Astrocyte (in vitro differentiated cells and primary cell): ENCODE data around the gene ABCF2. TPM values are rescaled to one million over a fixed set of nuclear protein-coding genes. Genes with fewer than 3 reads are reported as not detected.
A peak's percentile ranks its signal among the peaks of the same experiment; 100 is the strongest.

Source experiments
- DNase-seq: peaks from one replicate; pipeline ENCODE4 v3.0.0-alpha.2; 2010; ENCODE audit warnings: low read depth
- FAIRE-seq: peaks from 2 replicates; lab custom pipeline; 2011; peaks lifted over from hg19 to GRCh38; lab: Jason Lieb, UNC
- H2AFZ ChIP-seq: 2 replicates; pipeline ENCODE4 v1.6.0; 2012; ENCODE audit warnings: low read depth, low read length, inconsistent platforms
- H3K27ac ChIP-seq: 2 replicates; pipeline ENCODE4 v1.5.1; 2011; ENCODE audit warnings: low read depth, low read length, inconsistent platforms
- H3K27me3 ChIP-seq: 2 replicates; pipeline ENCODE4 v1.6.0; 2011; ENCODE audit warnings: low read length, inconsistent platforms; ENCODE audit not compliant: insufficient read depth
- H3K36me3 ChIP-seq: 2 replicates; pipeline ENCODE4 v1.5.1; 2011; ENCODE audit warnings: low read length, inconsistent platforms; ENCODE audit not compliant: insufficient read depth
- H3K4me1 ChIP-seq: 2 replicates; pipeline ENCODE4 v1.5.1; 2011; ENCODE audit warnings: low read length, inconsistent platforms; ENCODE audit not compliant: insufficient read depth
- H3K4me2 ChIP-seq: 2 replicates; pipeline ENCODE4 v1.6.0; 2012; ENCODE audit warnings: low read length, inconsistent platforms
- H3K4me3 ChIP-seq: 2 replicates; pipeline ENCODE4 v1.5.1; 2011; ENCODE audit warnings: low read depth, mild to moderate bottlenecking, low read length, inconsistent platforms; ENCODE audit not compliant: insufficient read depth
- H3K79me2 ChIP-seq: 2 replicates; pipeline ENCODE4 v1.6.0; 2012; ENCODE audit warnings: mild to moderate bottlenecking, low read length, inconsistent platforms; ENCODE audit not compliant: insufficient read depth
- H3K9ac ChIP-seq: 2 replicates; pipeline ENCODE4 v1.6.0; 2012; ENCODE audit warnings: mild to moderate bottlenecking, low read length, inconsistent platforms
- H3K9me3 ChIP-seq: 2 replicates; pipeline ENCODE4 v1.5.1; 2012; ENCODE audit warnings: low read depth, mild to moderate bottlenecking, low read length, inconsistent platforms; ENCODE audit not compliant: insufficient read depth
- H4K20me1 ChIP-seq: 2 replicates; pipeline ENCODE4 v1.6.0; 2012; ENCODE audit warnings: low read length, inconsistent platforms; ENCODE audit not compliant: insufficient read depth
- H3K27ac Mint-ChIP-seq: one replicate; pipeline ENCODE4 v1.8.0; 2021; ENCODE audit warnings: mild to moderate bottlenecking, mixed read lengths; ENCODE audit not compliant: unreplicated experiment
- H3K27me3 Mint-ChIP-seq: one replicate; pipeline ENCODE4 v1.8.0; 2021; ENCODE audit warnings: low read depth, mixed read lengths; ENCODE audit not compliant: unreplicated experiment
- H3K36me3 Mint-ChIP-seq: one replicate; pipeline ENCODE4 v1.8.0; 2021; ENCODE audit warnings: low read depth, mixed read lengths; ENCODE audit not compliant: unreplicated experiment
- H3K4me1 Mint-ChIP-seq: one replicate; pipeline ENCODE4 v1.8.0; 2021; ENCODE audit warnings: low read depth, mixed read lengths; ENCODE audit not compliant: unreplicated experiment
- H3K4me3 Mint-ChIP-seq: one replicate; pipeline ENCODE4 v1.8.0; 2021; ENCODE audit warnings: mild to moderate bottlenecking, moderate library complexity, mixed read lengths; ENCODE audit not compliant: unreplicated experiment
- H3K9me3 Mint-ChIP-seq: one replicate; pipeline ENCODE4 v1.8.0; 2021; ENCODE audit warnings: mild to moderate bottlenecking, mixed read lengths; ENCODE audit not compliant: unreplicated experiment
- EZH2 ChIP-seq: IDR thresholded peaks from 2 replicates; pipeline ENCODE4 v1.6.1; 2012; ENCODE audit warnings: mild to moderate bottlenecking, low read length, inconsistent platforms; ENCODE audit not compliant: insufficient read depth
- total RNA-seq: library from RNA; stranded (reverse); gene quantifications from 2 replicates; pipeline ENCODE4 v1.2.1, GENCODE V29; 2021
- TF ChIP-seq, protein P1 (sequence below): IDR thresholded peaks from 2 replicates; pipeline ENCODE4 v1.5.1; 2011; ENCODE audit warnings: low read depth, mild to moderate bottlenecking, inconsistent platforms, low read length, moderate library complexity; ENCODE audit not compliant: insufficient read depth

Gene ABCF2
- total RNA-seq, 1 donor from 2014 or later = 53.2 TPM

DNA sequence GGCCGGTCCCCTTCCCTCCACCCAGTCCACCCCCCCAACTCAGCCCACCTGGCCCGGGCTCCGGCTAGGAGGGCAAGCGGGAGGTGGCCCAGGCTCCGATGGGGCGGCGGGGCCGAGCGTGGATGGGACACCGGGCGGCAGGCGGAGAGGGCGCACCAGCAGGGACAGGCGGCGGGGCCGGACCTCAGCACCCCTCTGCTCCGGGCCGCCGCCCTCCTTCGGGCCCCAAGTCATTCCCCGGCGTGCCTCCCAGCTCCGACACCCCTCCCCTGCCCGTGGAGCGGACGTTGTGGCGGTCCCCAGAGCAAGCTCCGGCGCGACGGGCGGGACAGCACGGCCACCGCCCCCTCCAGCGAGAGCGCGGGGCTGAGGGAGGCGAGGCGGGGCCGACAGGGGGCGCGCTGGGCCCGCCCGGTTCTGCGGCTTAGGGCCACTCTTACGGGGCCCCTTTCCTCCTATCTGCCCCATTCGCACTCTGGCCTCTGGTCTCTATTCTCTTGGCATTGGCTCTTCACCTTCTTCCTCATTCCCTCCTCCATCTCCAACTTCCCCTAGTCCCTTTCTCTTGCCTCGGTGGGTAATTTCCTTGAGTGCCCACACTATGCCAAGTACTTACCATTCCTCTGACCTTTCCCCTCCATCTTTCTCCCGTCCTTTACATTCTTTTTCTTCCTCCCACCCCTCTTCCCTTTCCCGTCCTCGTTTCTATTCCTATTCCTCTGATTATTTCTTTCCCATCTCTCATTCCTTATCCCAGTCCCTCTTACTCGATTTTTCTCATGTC, 58.8 kb downstream of the ABCF2 start:
- peaks cover 47% of the 10 kb centered on the region for H3K27me3 Mint-ChIP-seq

GRCh38 chr7:151167197-151167961, 59.6 kb downstream of the ABCF2 start, which contains the start of gene GBX1:
TSS of gene GBX1 (minus strand) at chr7:151167694. CDS start at chr7:151167548, 146 bp downstream.
- Histone ChIP-seq H3K9ac (no peak within 1 kb of the TSS), H3K36me3 (no peaks in the 10 kb centered on the region), H2AFZ (peak within 1 kb of the TSS; percentile 69), H3K79me2 (no peaks in the 10 kb centered on the region), H3K9me3 (no peaks in the 10 kb centered on the region), H3K27ac (no peak within 1 kb of the TSS), H3K4me3 (peak within 1 kb of the TSS; percentile 17), H3K27me3 (peaks cover 74% of the 10 kb centered on the region), H3K4me2 (peak within 1 kb of the TSS; percentile 76), H4K20me1 (peaks cover 6% of the 10 kb centered on the region), H3K4me1 (peaks cover 3% of the 10 kb centered on the region)
- peaks cover 3% of the 10 kb centered on the region for H3K4me1 Mint-ChIP-seq
- peak within 1 kb of the TSS; percentile 74 for H3K4me3 Mint-ChIP-seq
- FAIRE-seq = no peak
- no peak within 1 kb of the TSS for H3K27ac Mint-ChIP-seq
- DNase-seq = peak; percentile 7
- H3K27me3 Mint-ChIP-seq = peaks cover 40% of the 10 kb centered on the region
- peak; percentile 74 for TF ChIP-seq EZH2
- TF ChIP-seq, protein P1, sequence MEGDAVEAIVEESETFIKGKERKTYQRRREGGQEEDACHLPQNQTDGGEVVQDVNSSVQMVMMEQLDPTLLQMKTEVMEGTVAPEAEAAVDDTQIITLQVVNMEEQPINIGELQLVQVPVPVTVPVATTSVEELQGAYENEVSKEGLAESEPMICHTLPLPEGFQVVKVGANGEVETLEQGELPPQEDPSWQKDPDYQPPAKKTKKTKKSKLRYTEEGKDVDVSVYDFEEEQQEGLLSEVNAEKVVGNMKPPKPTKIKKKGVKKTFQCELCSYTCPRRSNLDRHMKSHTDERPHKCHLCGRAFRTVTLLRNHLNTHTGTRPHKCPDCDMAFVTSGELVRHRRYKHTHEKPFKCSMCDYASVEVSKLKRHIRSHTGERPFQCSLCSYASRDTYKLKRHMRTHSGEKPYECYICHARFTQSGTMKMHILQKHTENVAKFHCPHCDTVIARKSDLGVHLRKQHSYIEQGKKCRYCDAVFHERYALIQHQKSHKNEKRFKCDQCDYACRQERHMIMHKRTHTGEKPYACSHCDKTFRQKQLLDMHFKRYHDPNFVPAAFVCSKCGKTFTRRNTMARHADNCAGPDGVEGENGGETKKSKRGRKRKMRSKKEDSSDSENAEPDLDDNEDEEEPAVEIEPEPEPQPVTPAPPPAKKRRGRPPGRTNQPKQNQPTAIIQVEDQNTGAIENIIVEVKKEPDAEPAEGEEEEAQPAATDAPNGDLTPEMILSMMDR = no peak
- no peaks in the 10 kb centered on the region for H3K36me3 Mint-ChIP-seq
- peaks cover 5% of the 10 kb centered on the region for H3K9me3 Mint-ChIP-seq

More for the DNA sequence above, 58.8 kb downstream of the ABCF2 start:
- peaks cover 6% of the 10 kb centered on the region for H4K20me1 ChIP-seq
- FAIRE-seq (no peak), DNase-seq (no peak)
- H3K9me3 Mint-ChIP-seq = peaks cover 5% of the 10 kb centered on the region
- H3K9ac ChIP-seq = no peak overlapping the region
- peak overlapping the region; percentile 76 for H3K4me2 ChIP-seq
- peak overlapping the region; percentile 74 for H3K4me3 Mint-ChIP-seq
- H3K27me3 ChIP-seq = peaks cover 72% of the 10 kb centered on the region
- peak overlapping the region; percentile 69 for H2AFZ ChIP-seq
- H3K79me2 ChIP-seq = no peaks in the 10 kb centered on the region
- TF ChIP-seq, protein P1 = peak; percentile 6
- TF ChIP-seq EZH2 = peak; percentile 93
- no peaks in the 10 kb centered on the region for H3K9me3 ChIP-seq
- H3K27ac ChIP-seq = no peak overlapping the region
- no peaks in the 10 kb centered on the region for H3K36me3 ChIP-seq
- H3K4me1 ChIP-seq = peaks cover 3% of the 10 kb centered on the region
- peaks cover 3% of the 10 kb centered on the region for H3K4me1 Mint-ChIP-seq
- H3K36me3 Mint-ChIP-seq = no peaks in the 10 kb centered on the region
- no peak overlapping the region for H3K4me3 ChIP-seq
- H3K27ac Mint-ChIP-seq = no peak overlapping the region
